Adrenal gland (tissue), 19 donors: ENCODE measurements around the gene PERP. TPM values are rescaled to one million over a fixed set of nuclear protein-coding genes. Genes with fewer than 3 reads are reported as not detected.

ENCODE experiments used
- DNase-seq, 7 donors: peaks; one replicate each; pipeline ENCODE4 v3.0.0-alpha.2; 2019 to 2020
- H3K27ac ChIP-seq, 5 donors: fragments of 200-600 bp; sonication (generic) in 4 of 5; 1 replicate in 3 of 5; 2 replicates in 2 of 5; pipeline versions ENCODE4 v1.5.1 to v1.8.0; 2016 to 2020; ENCODE audit warnings: mild to moderate bottlenecking in 1 of 5
- H3K27me3 ChIP-seq: fragments of 200-600 bp; 2 replicates; pipeline ENCODE4 v1.8.0; 2021
- H3K36me3 ChIP-seq, 2 donors: fragments of 200-600 bp; replicated peaks in 1 of 2; 1 replicate in 1 of 2; 2 replicates in 1 of 2; pipeline versions ENCODE4 v1.5.1 to v1.8.0; 2018 to 2022
- H3K4me1 ChIP-seq, 2 donors: fragments of 200-600 bp; replicated peaks in 1 of 2; 1 replicate in 1 of 2; 2 replicates in 1 of 2; pipeline versions ENCODE4 v1.5.1 to v1.8.0; 2018 to 2021
- H3K4me3 ChIP-seq, 4 donors: fragments of 200-600 bp; sonication (generic) in 3 of 4; one replicate each; pipeline ENCODE4 v1.5.1; 2016 to 2018
- H3K9me3 ChIP-seq, 3 donors: fragments of 200-600 bp; sonication (generic) in 1 of 3; replicated peaks in 1 of 3; 1 replicate in 2 of 3; 2 replicates in 1 of 3; pipeline versions ENCODE4 v1.5.1 to v1.8.0; 2016 to 2021
- CTCF ChIP-seq, 6 experiments: fragments of 450-650 bp in 4 of 6; fragments of 200-600 bp in 2 of 6; sonication (generic) in 1 of 6; IDR thresholded peaks; 1 replicate in 5 of 6; 2 replicates in 1 of 6; pipeline versions ENCODE4 v1.5.1 to v1.8.0; 2016 to 2021; ENCODE audit warnings: antibody characterized with exemption in 6 of 6, mild to moderate bottlenecking in 2 of 6, moderate library complexity in 1 of 6
- POLR2A ChIP-seq, 2 donors: fragments of 450-650 bp; IDR thresholded peaks; one replicate each; pipeline ENCODE4 v1.6.1; 2017; ENCODE audit warnings: antibody characterized with exemption in 2 of 2, mild to moderate bottlenecking in 2 of 2, moderate library complexity in 1 of 2
- WGBS, 4 donors: extraction: QIAGEN DNeasy Blood & Tissue Kit in 2 of 4; methylation state at CpG; one replicate each; pipeline versions ENCODE4 v1.1.5 to v1.1.7; 2013 to 2017; 5-methylcytosine and 5-hydroxymethylcytosine counted together
- intact Hi-C, 2 donors: fragments of 100-400 bp; cut with DNase I; formaldehyde crosslinking; loops; one replicate each; pipeline versions ENCODE4 v1.14.1 to v1.15.0; 2022 to 2023
- long read RNA-seq, 10 donors: library from polyadenylated mRNA in 3 of 10; unstranded in 2 of 10; stranded (forward) in 1 of 10; transcript quantifications; one replicate each; pipeline ENCODE4 v2.0.0 and lab custom pipeline, GENCODE V29; 2021 to 2026
- polyA plus RNA-seq, 3 donors: library from polyadenylated mRNA; stranded (reverse); fragments of 200-250 nt in 2 of 3; fragments of 350-450 nt in 1 of 3; fragmentation: Illumina TruSeq in 1 of 3; extraction: RNeasy Lipid Tissue Mini Kit (QIAGEN cat#74804) in 1 of 3; gene quantifications; one replicate each; pipeline ENCODE4 v1.2.3, GENCODE V29; 2013 to 2014
- total RNA-seq, 9 donors: library from RNA; depleted of rRNA in 4 of 9; stranded (reverse); fragments of >200 nt in 4 of 9; fragments of 120-200 nt in 1 of 9; fragmentation: NEBNext Ultra II Directional in 1 of 9; extraction: Animal tissue kit (Norgen Biotek cat#: 25700) in 1 of 9; gene quantifications; one replicate each; pipeline versions ENCODE4 v1.1.0 to v1.2.4, GENCODE V29; 2013 to 2023
- donor health status: healthy with polysubstance abuse.
- donor health status: Bipolar disorder and iron deficiency.
- donor health status: DM: yes; HTN: yes; CAD: no.
- donor health status: DM: no; HTN: no; CAD: no.
- donor health status: DM: no; HTN: no; CAD: no.
- donor health status: DM: yes; HTN: yes; CAD: no.

PERP gene
- total RNA-seq (10 to 100 TPM in 4 of 9 donors, 1 to 10 TPM in 4, under 1 TPM in 1; 0.17 to 15.0 (median 8.8) TPM), polyA plus RNA-seq (10 to 100 TPM in 1 of 3 donors, 1 to 10 TPM in 2; 4.8 to 11.9 (median 5.5) TPM)
- long read RNA-seq, donor 1, full-length matches to known transcripts: 1 of 1 reads
- long read RNA-seq, donor 1, partial matches to known transcripts: 0 of 1 reads
- long read RNA-seq, donor 1, other reads (novel, unspliced or antisense): 0 of 1 reads
- long read RNA-seq, donor 2: 0 reads
- long read RNA-seq, donor 3, full-length matches to known transcripts: 1 of 1 reads
- long read RNA-seq, donor 3, partial matches to known transcripts: 0 of 1 reads
- long read RNA-seq, donor 3, other reads (novel, unspliced or antisense): 0 of 1 reads
- long read RNA-seq, donor 4, full-length matches to known transcripts: 29 of 30 reads
- long read RNA-seq, donor 4, partial matches to known transcripts: 0 of 30 reads
- long read RNA-seq, donor 4, other reads (novel, unspliced or antisense): 1 of 30 reads
- long read RNA-seq, donor 5, full-length matches to known transcripts: 80 of 81 reads
- long read RNA-seq, donor 5, partial matches to known transcripts: 1 of 81 reads
- long read RNA-seq, donor 5, other reads (novel, unspliced or antisense): 0 of 81 reads
- long read RNA-seq, donor 6, full-length matches to known transcripts: 13 of 16 reads
- long read RNA-seq, donor 6, partial matches to known transcripts: 1 of 16 reads
- long read RNA-seq, donor 6, other reads (novel, unspliced or antisense): 2 of 16 reads
- long read RNA-seq, donor 7, full-length matches to known transcripts: 1 of 1 reads
- long read RNA-seq, donor 7, partial matches to known transcripts: 0 of 1 reads
- long read RNA-seq, donor 7, other reads (novel, unspliced or antisense): 0 of 1 reads
- long read RNA-seq, donor 8, full-length matches to known transcripts: 4 of 4 reads
- long read RNA-seq, donor 8, partial matches to known transcripts: 0 of 4 reads
- long read RNA-seq, donor 8, other reads (novel, unspliced or antisense): 0 of 4 reads
- long read RNA-seq, donor 9, full-length matches to known transcripts: 3 of 3 reads
- long read RNA-seq, donor 9, partial matches to known transcripts: 0 of 3 reads
- long read RNA-seq, donor 9, other reads (novel, unspliced or antisense): 0 of 3 reads
- long read RNA-seq, donor 10: 0 reads

- H3K9me3 ChIP-seq: no peaks in the 10 kb centered on the region
- H3K27me3 ChIP-seq: no peaks in the 10 kb centered on the region
- WGBS, 4 donors: 0 to 1% (median 0%) methylated on average over 4 to 83 of the region's 83 CpGs
- peak; percentile 68 to 87 (median 79) for DNase-seq
- H3K36me3 ChIP-seq: no peaks in the 10 kb centered on the region
- intact Hi-C loops: loop anchor here in 1 of 2 donors (5.0 kb wide), 1 partner anchor 105 kb away; no protein-coding TSS in a partner anchor
- H3K4me3 ChIP-seq: peak within 1 kb of the TSS; percentile 28 to 62 (median 55)
- TF ChIP-seq POLR2A (IDR thresholded peaks at IDR 0.05) (peak; percentile 67 to 76), CTCF (IDR thresholded peaks at IDR 0.05) (no peak)
- H3K4me1 ChIP-seq: peaks cover 8 to 14% of the 10 kb centered on the region in 2 donors
- H3K27ac ChIP-seq: peak within 1 kb of the TSS in 4 of 5 donors; percentile 17 to 87 (median 62)
Observed at GRCh38 chr6:138107078-138107751, at the start of gene PERP. Gene PERP, minus strand, starts transcription at chr6:138107419. Its CDS starts 79 bp downstream, at chr6:138107340.

GRCh38 chr6:138155443-138155842 is 48.2 kb upstream of the PERP start:
- 38 to 56% (median 55%) methylated on average over 1 of the region's 1 CpG for WGBS, 4 donors

GRCh38 chr6:138146544-138146943 is 39.3 kb upstream of the PERP start:
- H3K4me3 ChIP-seq: no peak overlapping the region

More at GRCh38 chr6:138155443-138155842, 48.2 kb upstream of the PERP start:
- peaks cover 0 to 4% (median 0%) of the 10 kb centered on the region in 3 donors for H3K9me3 ChIP-seq
- no peaks in the 10 kb centered on the region for H3K4me1 ChIP-seq
- H3K27ac ChIP-seq: no peak overlapping the region
- no peak for DNase-seq
- H3K27me3 ChIP-seq: peaks cover 22% of the 10 kb centered on the region
- no peaks in the 10 kb centered on the region for H3K36me3 ChIP-seq
- no peak overlapping the region for H3K4me3 ChIP-seq
- no peak for TF ChIP-seq POLR2A (IDR thresholded peaks at IDR 0.05)
- no peak for TF ChIP-seq CTCF (IDR thresholded peaks at IDR 0.05)
- intact Hi-C loops: no loop called here

More at GRCh38 chr6:138146544-138146943, 39.3 kb upstream of the PERP start:
- no peaks in the 10 kb centered on the region for H3K4me1 ChIP-seq
- TF ChIP-seq POLR2A (IDR thresholded peaks at IDR 0.05) (no peak), CTCF (IDR thresholded peaks at IDR 0.05) (no peak)
- DNase-seq: no peak
- H3K27me3 ChIP-seq: no peaks in the 10 kb centered on the region
- WGBS, 4 donors: 73 to 84% (median 80%) methylated on average over 5 of the region's 5 CpGs
- H3K9me3 ChIP-seq: no peaks in the 10 kb centered on the region
- intact Hi-C loops: no loop called here
- no peak overlapping the region for H3K27ac ChIP-seq
- no peaks in the 10 kb centered on the region for H3K36me3 ChIP-seq
